Ascending aorta (tissue), 2 donors: ENCODE data around the gene H6PD. TPM values are rescaled to one million over a fixed set of nuclear protein-coding genes. Genes with fewer than 3 reads are reported as not detected.

Source experiments
- DNase-seq, 2 donors: peaks; one replicate each; pipeline ENCODE4 v3.0.0-alpha.2; 2019; ENCODE audit warnings: low spot score in 2 of 2
- H3K27ac ChIP-seq, 2 donors: fragments of 200-600 bp; sonication (generic); one replicate each; pipeline ENCODE4 v1.5.1; 2016 to 2017; ENCODE audit warnings: mild to moderate bottlenecking in 1 of 2
- H3K27me3 ChIP-seq: fragments of 200-600 bp; sonication (generic); one replicate; pipeline ENCODE4 v1.5.1; 2017
- H3K36me3 ChIP-seq, 2 donors: fragments of 200-600 bp; sonication (generic); one replicate each; pipeline ENCODE4 v1.5.1; 2016
- H3K4me1 ChIP-seq, 2 donors: fragments of 200-600 bp; sonication (generic); one replicate each; pipeline ENCODE4 v1.5.1; 2016 to 2017; ENCODE audit warnings: mild to moderate bottlenecking in 1 of 2
- H3K4me3 ChIP-seq, 2 donors: fragments of 200-600 bp; sonication (generic); one replicate each; pipeline ENCODE4 v1.5.1; 2016 to 2017; ENCODE audit warnings: mild to moderate bottlenecking in 1 of 2
- H3K9me3 ChIP-seq, 2 donors: fragments of 200-600 bp; sonication (generic); one replicate each; pipeline ENCODE4 v1.5.1; 2016
- CTCF ChIP-seq, 3 experiments: fragments of 200-600 bp in 2 of 3; fragments of 450-650 bp in 1 of 3; sonication (generic) in 2 of 3; IDR thresholded peaks; one replicate each; pipeline ENCODE4 v1.5.1; 2016 to 2019; ENCODE audit warnings: antibody characterized with exemption in 3 of 3, mild to moderate bottlenecking in 1 of 3, moderate library complexity in 1 of 3
- intact Hi-C: fragments of 100-400 bp; cut with DNase I; formaldehyde crosslinking; loops from one replicate; pipeline ENCODE4 v1.15.1; 2023
- total RNA-seq: library from RNA; depleted of rRNA; stranded (reverse); fragments of >200 nt; gene quantifications from one replicate; pipeline ENCODE4 v1.1.0, GENCODE V29; 2016

H6PD gene
- total RNA-seq, 1 donor from 2014 or later: 56.8 TPM

DNA sequence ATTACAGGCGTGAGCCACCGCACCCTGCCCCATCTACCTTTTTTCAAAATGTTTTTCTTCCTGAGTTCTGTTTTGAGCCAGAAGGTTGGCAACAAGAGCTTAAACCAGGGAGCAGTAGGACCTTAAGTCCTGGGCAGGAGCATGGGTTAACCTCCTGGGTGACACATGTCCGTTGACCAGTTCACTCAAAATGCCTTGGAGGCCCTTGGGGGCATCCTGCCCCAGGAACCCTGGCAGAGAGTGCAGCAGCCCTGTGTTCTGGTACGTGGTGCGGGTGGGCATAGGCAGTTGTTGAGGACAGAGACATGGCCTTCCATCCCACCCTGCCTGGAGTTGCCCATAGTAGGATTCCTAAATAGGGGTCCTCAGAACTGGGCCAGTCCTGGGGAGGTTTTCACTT lies 11.6 kb downstream of the H6PD start:
- TF ChIP-seq CTCF (IDR thresholded peaks at IDR 0.05): no peak
- Histone ChIP-seq H3K27me3 (no peaks in the 10 kb centered on the region), H3K27ac (no peak overlapping the region), H3K9me3 (no peaks in the 10 kb centered on the region), H3K36me3 (peaks cover 22 to 28% of the 10 kb centered on the region in 2 donors), H3K4me1 (peaks cover 19 to 46% of the 10 kb centered on the region in 2 donors), H3K4me3 (no peak overlapping the region)
- DNase-seq: no peak
- intact Hi-C loops: loop anchor here (5.0 kb wide), 2 partner anchors 44 to 64 kb away; no protein-coding TSS in a partner anchor

DNA sequence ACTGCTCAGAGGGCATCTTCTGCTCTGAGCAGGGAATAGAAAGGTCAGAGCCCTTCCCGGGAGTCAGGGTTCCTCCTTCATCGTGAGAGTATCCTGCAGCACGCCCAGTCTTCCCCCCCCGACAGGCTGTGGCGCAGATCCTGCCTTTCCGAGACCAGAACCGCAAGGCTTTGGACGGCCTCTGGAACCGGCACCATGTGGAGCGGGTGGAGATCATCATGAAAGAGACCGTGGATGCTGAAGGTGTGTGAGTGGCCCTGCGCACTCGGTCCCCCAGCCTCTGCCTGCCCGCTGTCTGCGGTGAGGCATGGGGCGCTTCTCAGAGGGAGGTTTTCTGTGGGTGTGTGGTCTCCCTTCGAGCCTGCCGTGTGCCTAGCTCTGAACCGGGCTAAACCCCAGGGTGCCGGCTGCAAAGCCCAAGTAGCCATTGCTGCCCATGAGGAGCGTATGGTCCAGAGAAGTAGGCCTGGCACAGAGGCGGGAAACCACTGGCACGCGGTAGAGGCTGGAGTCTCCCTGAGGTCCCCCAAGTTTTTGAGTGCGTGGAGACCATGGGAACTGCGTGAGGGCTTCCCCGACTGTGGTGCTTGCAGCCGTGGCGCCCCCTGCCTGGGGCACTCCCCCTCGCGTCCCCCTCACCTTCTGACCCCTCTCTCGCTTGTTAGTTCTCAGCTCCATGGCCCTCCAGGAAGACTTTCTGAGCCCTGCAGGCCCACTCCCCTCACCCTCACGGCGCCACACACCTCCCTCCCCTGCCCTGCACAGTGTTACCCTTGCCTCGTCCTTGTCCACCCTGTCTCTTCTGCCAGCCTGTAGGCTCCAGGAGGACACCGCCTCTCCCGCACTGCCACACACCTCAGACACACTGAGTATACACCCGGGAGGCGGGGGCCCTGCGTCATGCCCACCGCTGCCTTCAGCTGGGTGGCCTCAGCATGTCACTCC lies 12.5 kb downstream of the H6PD start:
- Histone ChIP-seq H3K36me3 (peaks cover 22 to 28% of the 10 kb centered on the region in 2 donors), H3K4me3 (no peak overlapping the region), H3K27ac (no peak overlapping the region), H3K27me3 (no peaks in the 10 kb centered on the region), H3K9me3 (no peaks in the 10 kb centered on the region), H3K4me1 (peaks cover 19 to 45% of the 10 kb centered on the region in 2 donors)
- no peak for TF ChIP-seq CTCF (IDR thresholded peaks at IDR 0.05)
- intact Hi-C loops: loop anchor here (5.0 kb wide), 2 partner anchors 45 to 65 kb away; no protein-coding TSS in a partner anchor
- no peak for DNase-seq

DNA sequence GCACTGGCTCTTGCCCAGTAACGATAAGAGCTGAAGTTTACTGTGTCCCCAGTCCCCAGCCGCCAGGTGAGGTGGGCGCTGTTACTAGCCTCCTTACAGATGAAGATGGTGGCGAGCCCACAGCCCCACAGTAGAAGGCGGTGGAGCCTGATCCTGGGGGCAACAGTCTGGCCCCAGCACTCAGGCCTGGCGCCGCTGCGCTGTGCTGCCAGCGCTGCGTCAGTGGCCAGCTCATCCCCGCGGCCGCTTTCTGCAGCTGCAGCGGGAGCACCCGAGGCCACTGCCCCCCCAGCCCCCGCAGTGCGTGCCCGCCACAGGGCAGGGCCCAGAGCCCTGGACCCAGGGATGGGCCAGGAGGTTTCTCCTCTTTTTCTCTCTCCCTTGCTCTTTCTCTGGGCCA lies 13.3 kb downstream of the H6PD start:
- no peaks in the 10 kb centered on the region for H3K9me3 ChIP-seq
- no peak for DNase-seq
- no peaks in the 10 kb centered on the region for H3K27me3 ChIP-seq
- H3K27ac ChIP-seq: peak overlapping the region in 1 of 2 donors; percentile 24
- TF ChIP-seq CTCF (IDR thresholded peaks at IDR 0.05): no peak
- H3K4me1 ChIP-seq: peaks cover 19 to 37% of the 10 kb centered on the region in 2 donors
- peaks cover 22 to 28% of the 10 kb centered on the region in 2 donors for H3K36me3 ChIP-seq
- H3K4me3 ChIP-seq: no peak overlapping the region
- intact Hi-C loops: loop anchor here (5.0 kb wide), 2 partner anchors 46 to 66 kb away; no protein-coding TSS in a partner anchor

GRCh38 chr1:9248341-9249262 lies 14.0 kb downstream of the H6PD start:
- H3K9me3 ChIP-seq: no peaks in the 10 kb centered on the region
- H3K4me3 ChIP-seq: no peak overlapping the region
- peaks cover 22 to 28% of the 10 kb centered on the region in 2 donors for H3K36me3 ChIP-seq
- peak overlapping the region; percentile 51 to 53 for H3K27ac ChIP-seq
- H3K27me3 ChIP-seq: no peaks in the 10 kb centered on the region
- intact Hi-C loops: loop anchor here (5.0 kb wide), 2 partner anchors 46 to 66 kb away; no protein-coding TSS in a partner anchor
- no peak for TF ChIP-seq CTCF (IDR thresholded peaks at IDR 0.05)
- peaks cover 19 to 30% of the 10 kb centered on the region in 2 donors for H3K4me1 ChIP-seq
- no peak for DNase-seq

DNA sequence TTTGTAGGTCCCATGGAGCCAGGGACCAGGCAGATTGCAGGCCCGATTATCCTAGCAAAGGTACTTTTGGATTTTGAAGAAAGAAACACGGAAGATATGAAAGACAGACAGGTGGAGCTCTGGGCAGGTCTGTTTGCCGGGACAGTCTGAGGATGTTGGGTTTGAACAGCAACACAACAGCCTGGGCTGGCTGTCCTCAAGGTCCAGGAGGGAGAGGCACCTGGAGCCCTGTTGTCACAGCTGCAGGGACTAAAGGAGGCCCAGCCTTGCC lies 14.6 kb downstream of the H6PD start:
- Histone ChIP-seq H3K36me3 (peaks cover 22 to 28% of the 10 kb centered on the region in 2 donors), H3K9me3 (no peaks in the 10 kb centered on the region), H3K27ac (peak overlapping the region; percentile 51 to 53), H3K27me3 (no peaks in the 10 kb centered on the region), H3K4me1 (peaks cover 19 to 30% of the 10 kb centered on the region in 2 donors), H3K4me3 (no peak overlapping the region)
- intact Hi-C loops: loop anchor here (5.0 kb wide), 2 partner anchors 47 to 67 kb away; no protein-coding TSS in a partner anchor
- no peak for TF ChIP-seq CTCF (IDR thresholded peaks at IDR 0.05)
- no peak for DNase-seq
